Measurements from ENCODE around the gene PDE4A. TPM values are rescaled to one million over a fixed set of nuclear protein-coding genes. Genes with fewer than 3 reads are reported as not detected.
"Not testable (repeated sequence)": the region's sequence is repeated elsewhere in the genome, so short reads cannot be mapped to it uniquely, and the experiment has no call there.

Gene PDE4A
- total and polyA plus RNA-seq, 2 of the 8 experiments (the other 6 are each of a cell fraction or from before 2014, with no cell fraction given): 2.0 to 4.4 TPM

DNA sequence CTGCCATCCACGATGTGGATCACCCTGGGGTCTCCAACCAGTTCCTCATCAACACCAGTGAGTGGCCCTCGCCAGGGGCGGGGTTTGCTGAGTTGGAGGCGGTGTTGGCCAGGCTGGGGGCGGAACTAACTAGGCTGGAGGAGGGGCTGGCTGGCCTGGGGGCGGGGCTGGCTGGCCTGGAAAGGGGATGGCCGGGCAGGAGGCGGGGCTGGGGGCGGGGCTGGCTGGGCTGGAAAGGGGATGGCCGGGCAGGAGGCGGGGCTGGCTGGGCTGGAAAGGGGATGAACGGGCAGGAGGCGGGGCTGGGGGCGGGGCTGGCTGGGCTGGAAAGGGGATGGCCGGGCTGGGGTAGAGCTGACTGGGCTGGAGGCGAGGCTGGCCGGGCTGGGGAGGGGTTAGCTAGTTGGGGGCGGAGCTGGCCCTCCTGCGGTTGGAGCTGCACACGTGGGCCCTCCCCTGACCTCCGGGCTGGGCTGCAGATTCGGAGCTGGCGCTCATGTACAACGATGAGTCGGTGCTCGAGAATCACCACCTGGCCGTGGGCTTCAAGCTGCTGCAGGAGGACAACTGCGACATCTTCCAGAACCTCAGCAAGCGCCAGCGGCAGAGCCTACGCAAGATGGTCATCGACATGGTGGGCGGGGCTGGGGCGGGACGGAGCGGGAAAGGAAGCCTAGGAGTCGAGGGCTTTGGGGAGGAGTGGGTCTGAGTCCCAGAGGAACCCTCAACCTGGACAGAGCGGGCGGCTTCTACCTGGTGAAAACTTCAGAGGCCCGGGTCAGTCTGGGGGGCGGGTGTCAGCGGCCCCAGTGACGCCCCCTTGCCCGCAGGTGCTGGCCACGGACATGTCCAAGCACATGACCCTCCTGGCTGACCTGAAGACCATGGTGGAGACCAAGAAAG, 41.0 kb downstream of the PDE4A start (continued):
- TF ChIP-seq, protein P1, sequence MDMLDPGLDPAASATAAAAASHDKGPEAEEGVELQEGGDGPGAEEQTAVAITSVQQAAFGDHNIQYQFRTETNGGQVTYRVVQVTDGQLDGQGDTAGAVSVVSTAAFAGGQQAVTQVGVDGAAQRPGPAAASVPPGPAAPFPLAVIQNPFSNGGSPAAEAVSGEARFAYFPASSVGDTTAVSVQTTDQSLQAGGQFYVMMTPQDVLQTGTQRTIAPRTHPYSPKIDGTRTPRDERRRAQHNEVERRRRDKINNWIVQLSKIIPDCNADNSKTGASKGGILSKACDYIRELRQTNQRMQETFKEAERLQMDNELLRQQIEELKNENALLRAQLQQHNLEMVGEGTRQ (IDR thresholded peaks at IDR 0.05; ENCODE audit: low read length): peak; percentile 69; the same call in 1 of the 2 replicates
- no peak for TF ChIP-seq SUZ12 (IDR thresholded peaks at IDR 0.05; ENCODE audit: low read length)
- 0 out of 2 replicates have a peak, but pooled peaks have one; percentile 27 for TF ChIP-seq POLR2AphosphoS5 (IDR thresholded peaks at IDR 0.05; ENCODE audit: low read depth, low read length)

DNA sequence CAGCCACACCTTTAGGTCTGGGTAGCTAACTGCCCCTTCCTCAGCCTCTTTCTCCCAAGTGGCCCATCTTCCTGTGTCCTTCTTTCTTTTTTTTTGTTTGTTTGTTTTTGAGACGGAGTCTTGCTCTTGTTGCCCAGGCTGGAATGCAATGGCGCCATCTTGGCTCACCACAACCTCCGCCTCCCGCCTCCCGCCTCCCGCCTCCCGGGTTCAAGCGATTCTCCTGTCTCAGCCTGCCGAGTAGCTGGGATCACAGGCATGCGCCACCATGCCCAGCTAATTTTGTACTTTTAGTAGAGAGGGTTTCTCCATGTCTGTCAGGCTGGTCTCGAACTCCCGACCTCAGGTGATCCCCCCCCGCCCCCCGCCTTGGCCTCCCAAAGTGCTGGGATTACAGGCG, 41.7 kb downstream of the PDE4A start:
- Histone ChIP-seq H3K18ac (ENCODE audit: extremely low read depth, low read length) (peak overlapping the region; percentile 71; the same call in 1 of the 2 replicates), H3K4me2 (ENCODE audit: insufficient read depth in 1 of 2, low read depth in 2 of 2, low read length in 2 of 2) (peak overlapping the region; percentile 88 to 99), H2BK5ac (ENCODE audit: low read depth, low read length) (0 out of 2 replicates have a peak overlapping the region, but pooled peaks have one; percentile 83), H2BK12ac (ENCODE audit: low read depth, low read length) (0 out of 2 replicates have a peak overlapping the region, but pooled peaks have one; percentile 60), H3K4me3 (ENCODE audit: extremely low read depth in 1 of 4, insufficient read depth in 2 of 4, low read depth in 3 of 4, low read length in 4 of 4) (peak overlapping the region; percentile 62 to 78 (median 72); a peak in 5 of 8 replicates), H2AFZ (ENCODE audit: low read length) (0 out of 2 replicates have a peak overlapping the region, but pooled peaks have one; percentile 13)
- not testable (repeated sequence) for H3K27me3 ChIP-seq (replicated peaks in 1 of 4; ENCODE audit: control insufficient read depth in 3 of 4, extremely low read depth in 1 of 4, insufficient read depth in 3 of 4, low read length in 3 of 4); H3K23ac ChIP-seq (ENCODE audit: insufficient read length); H3K23me2 ChIP-seq (ENCODE audit: low read depth, low read length); H4K5ac ChIP-seq (ENCODE audit: insufficient read length, low read depth, low read length); H3K9ac ChIP-seq (replicated peaks in 1 of 4; ENCODE audit: extremely low read depth in 1 of 4, low read depth in 3 of 4, low read length in 3 of 4); FAIRE-seq; H2AK5ac ChIP-seq (ENCODE audit: low read depth, low read length); H3K27ac ChIP-seq (ENCODE audit: low read depth, low read length); H4K91ac ChIP-seq (replicated peaks; ENCODE audit: insufficient read length, low read length); DNase-seq (ENCODE audit: low read depth in 1 of 2, low spot score in 2 of 2); H2BK15ac ChIP-seq (ENCODE audit: low read length); H4K8ac ChIP-seq (ENCODE audit: extremely low read depth, insufficient read depth, low read length); H2BK20ac ChIP-seq (ENCODE audit: low read length); H2BK120ac ChIP-seq (replicated peaks; ENCODE audit: low read depth, low read length); H3K36me3 ChIP-seq (ENCODE audit: control insufficient read depth in 2 of 4, insufficient read depth in 4 of 4, low read length in 3 of 4); H3K9me3 ChIP-seq (ENCODE audit: insufficient read depth in 2 of 2, low read depth in 1 of 2, low read length in 1 of 2); H3K4ac ChIP-seq (replicated peaks; ENCODE audit: insufficient read length, low read depth, low read length); H3K79me2 ChIP-seq (ENCODE audit: control insufficient read depth in 1 of 2, insufficient read depth in 2 of 2, low read length in 2 of 2); H3K4me1 ChIP-seq (replicated peaks in 1 of 4; ENCODE audit: control insufficient read depth in 3 of 4, insufficient read depth in 4 of 4, low read length in 3 of 4); H3K14ac ChIP-seq (ENCODE audit: insufficient read length); H3K79me1 ChIP-seq (ENCODE audit: low read depth, low read length); H3K56ac ChIP-seq (replicated peaks; ENCODE audit: insufficient read length, low read depth, low read length); H4K20me1 ChIP-seq (replicated peaks in 1 of 2; ENCODE audit: control insufficient read depth in 1 of 2, insufficient read depth in 2 of 2, low read length in 2 of 2)
- WGBS, 2 experiments (ENCODE audit: extremely low coverage in 1 of 2, insufficient coverage in 1 of 2, insufficient read length in 1 of 2, insufficient replicate concordance in 2 of 2, low coverage in 1 of 2, low lambda C conversion rate in 2 of 2, missing lambda C conversion rate in 1 of 2): 96% methylated on average over 12 of the region's 15 CpGs; no CpG with 5 or more reads in 1 of the 2 experiments
- ChIA-PET POLR2A (ENCODE audit: partially characterized antibody) (interaction anchor here (1.0 kb wide), 1 partner anchor 17 kb away, joined by 3 read pairs; no protein-coding TSS in a partner anchor), CTCF (ENCODE audit: partially characterized antibody) (interaction anchor here (2.3 kb wide), 1 partner anchor 16 kb away, joined by 9 read pairs; no protein-coding TSS in a partner anchor)

Measured in H1 (cell line).